HG03558 (cell line): ENCODE measurements around the gene FNDC5.
"Not testable (repeated sequence)": the region's sequence is repeated elsewhere in the genome, so short reads cannot be mapped to it uniquely, and the experiment has no call there.

Experiments used
- ATAC-seq: cut with Tn5 transposase; IDR thresholded peaks from one replicate; pipeline ENCODE4 v1.9.1; 2021; ENCODE audit warnings: moderate number of reproducible peaks; ENCODE audit not compliant: unreplicated experiment; ENCODE audit errors: extremely low read depth

Gene FNDC5

DNA sequence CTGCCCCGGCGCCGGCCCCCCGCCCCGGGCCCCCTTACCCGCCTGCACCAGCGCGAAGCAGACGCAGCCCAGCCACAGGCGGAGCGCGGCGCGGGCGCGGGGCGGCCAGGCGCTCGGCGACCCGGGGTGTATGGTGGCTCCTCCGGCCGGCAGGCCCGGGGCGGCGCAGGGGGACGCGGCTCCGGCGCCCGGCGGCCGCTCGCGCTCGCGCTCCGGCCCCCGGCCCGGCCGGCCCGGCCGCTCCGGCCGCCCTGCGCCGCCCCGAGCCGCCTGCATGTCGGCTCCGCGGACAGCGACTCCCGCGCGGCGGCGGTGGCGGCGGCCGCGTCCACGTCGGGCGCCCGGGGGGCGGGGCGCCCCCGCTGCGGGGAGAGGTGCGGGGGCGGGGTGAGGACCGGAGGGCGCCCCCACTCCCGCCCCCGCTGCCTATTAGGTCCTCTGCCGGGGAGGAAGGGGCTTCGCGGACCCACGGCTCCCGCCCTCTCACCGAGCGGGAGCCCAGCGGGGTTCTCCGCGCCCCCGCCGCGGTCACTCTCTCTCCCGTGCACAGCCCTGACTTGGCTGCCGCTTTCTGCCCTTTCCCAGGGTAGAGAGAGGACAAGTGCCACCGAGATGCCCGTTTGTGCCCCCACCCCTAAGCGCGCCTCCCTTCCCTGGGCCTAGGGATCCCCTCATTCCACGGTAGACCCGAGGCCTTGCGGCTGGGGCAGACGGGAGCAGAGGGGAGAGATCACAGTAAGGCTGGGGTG, at the start of gene FNDC5:
FNDC5 (minus strand) TSS at position 298 of the 749 bp plus-strand sequence.
- no peak for ATAC-seq

DNA sequence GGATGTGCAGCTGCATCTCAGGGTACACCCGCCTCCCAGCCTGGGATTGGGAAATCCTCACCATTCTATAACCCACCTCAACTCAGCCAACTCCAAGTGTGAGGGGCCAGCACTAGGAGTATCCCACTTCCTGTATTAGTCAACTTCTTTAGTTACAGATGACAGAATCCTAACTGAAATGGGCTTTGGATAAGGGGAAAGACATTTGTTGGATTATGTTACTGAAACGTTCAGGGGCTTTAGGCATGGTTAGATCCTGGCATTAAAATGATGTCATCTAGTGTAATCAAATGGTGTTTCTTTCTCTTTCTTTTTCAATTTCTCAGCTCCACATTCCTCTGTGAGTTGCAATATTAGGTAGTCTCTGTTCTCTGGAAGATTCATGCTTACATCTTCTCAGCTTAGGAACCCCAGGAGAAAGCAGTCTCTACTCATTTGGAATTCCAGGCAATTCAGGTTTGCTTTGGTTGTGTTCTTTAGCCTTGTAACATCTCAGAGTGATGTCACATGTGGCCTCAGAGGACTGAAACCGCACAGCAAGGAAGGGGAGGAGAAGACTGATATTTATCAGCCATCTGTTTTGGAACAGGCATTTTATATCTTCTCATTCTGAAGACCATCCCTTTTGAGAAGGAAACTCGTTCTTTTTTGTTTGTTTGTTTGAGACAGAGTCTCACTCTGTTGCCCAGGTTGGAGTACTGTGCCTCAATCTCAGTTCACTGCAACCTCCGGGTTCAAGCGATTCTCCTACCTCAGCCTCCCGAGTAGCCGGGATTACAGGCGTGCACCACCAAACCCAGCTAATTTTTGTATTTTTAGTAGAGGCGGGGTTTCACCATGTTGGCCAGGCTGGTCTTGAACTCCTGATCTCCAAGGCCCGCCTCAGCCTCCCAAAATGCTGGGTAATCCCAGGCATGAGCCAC, 49.4 kb upstream of the FNDC5 start:
- ATAC-seq = no peak

DNA sequence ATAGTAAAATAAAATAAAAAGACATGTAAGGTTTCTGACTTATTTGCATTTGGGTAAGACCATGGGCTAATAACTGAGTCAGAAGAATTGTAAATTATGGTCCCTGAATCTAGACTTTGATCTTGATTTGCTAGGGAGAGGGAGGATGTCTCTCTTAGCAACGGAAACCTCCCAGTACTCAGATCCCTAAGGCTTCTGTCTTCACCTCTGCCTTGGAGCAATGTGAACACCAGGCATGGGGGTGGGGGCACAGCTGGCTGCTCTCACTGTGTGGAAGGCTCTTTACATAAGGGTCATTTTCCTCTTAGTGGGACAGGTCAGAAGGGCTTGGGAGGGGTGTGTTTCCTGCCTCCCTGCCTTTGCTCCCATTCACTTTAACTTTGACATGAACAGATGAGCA, 47.5 kb upstream of the FNDC5 start:
- ATAC-seq = no peak

DNA sequence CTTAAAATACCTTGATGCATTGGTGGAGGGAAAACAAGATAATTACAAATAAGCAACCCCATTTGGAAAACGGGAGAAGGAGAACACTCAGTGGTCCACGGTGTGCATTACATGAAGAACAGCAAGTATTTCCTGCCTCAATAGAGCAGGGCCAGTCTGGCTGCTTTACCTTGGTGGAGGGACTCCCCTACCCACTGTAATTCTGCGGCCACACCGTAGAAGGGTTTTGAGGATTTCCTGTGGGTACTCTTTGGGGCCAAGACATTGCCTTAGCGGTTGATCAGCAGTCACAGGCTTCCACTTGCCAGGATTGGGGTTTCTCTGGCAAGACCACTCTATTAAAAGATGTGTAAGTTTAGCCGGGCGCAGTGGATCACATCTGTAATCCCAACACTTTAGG, 46.8 kb upstream of the FNDC5 start:
- ATAC-seq = no peak

DNA sequence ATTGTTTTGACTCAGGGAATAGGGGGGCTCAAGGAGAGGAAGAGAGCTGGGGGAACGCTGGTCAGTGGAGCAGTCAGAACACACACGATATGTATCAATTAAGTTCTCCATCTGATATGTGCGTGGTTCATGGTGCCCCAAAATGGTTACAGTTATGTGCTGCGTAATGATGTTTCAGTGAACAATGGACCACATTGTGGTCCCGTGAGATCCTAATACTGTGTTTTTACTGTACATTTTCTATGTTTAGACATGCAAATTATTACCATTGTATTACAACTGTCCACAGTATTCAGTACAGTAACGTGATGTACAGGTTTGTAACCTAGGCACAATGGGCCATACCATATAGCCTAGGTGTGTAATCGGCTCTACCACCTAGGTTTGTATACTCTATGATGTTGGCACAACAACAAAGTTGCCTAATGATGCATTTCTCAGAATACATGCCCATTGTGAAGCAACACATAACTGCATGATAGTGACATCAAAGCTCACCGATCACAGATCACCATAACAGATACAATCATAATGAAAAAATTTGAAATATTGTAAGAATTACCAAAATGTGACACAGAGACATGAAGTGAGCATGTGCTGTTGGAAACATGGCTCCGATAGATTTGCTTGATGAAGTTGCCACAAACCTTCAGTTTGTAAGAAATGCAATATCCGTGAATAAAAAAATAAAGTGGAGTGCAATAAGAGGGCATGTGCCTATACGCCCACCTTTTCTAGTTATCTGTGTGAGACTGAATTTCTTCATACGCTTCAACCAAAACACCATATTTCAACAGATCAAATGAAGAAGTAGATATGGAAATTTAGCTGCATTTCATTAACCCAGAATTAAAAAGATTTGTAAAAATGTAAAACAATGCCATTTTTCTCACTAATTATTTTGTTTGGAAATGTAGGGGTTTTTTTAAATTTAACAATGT, 45.3 kb upstream of the FNDC5 start:
- no peak for ATAC-seq

DNA sequence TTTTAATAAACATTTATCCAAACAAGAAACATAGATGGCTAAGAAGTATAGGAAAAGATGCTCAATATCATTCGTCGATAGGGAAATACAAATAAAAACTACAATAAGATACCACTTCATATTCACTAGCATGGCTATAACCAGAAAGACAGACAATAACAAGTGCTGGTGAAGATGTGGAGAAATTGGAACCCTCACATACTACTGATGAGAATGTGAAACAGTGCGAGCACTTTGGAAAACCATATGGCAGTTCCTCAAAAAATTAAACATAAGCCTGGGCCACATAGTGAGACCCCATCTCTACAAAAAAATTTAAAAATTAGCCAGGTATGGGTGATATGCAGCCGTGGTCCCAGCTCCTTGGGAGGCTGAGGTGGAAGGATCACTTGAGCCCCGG, 39.6 kb upstream of the FNDC5 start:
- ATAC-seq = no peak

DNA sequence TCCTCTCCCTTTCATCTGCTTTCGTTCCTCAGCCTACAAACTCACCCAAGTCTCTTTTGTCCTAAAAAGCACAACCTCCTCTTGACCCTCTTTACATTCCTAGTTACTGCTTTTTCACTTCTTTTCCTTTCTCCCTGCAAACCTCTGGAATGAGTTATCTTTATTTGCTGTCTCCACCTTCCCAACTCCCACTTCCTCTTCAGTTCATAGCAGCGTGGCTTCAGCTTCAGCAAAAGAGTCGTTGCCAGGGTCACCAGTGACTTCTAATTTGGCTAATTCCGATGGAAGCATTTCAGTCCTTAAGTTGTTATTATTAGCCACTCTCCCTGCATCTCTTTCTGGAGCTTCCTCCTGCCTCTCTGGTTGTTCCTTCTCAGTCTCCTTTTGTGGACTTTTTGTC, 36.7 kb upstream of the FNDC5 start:
- ATAC-seq = no peak

DNA sequence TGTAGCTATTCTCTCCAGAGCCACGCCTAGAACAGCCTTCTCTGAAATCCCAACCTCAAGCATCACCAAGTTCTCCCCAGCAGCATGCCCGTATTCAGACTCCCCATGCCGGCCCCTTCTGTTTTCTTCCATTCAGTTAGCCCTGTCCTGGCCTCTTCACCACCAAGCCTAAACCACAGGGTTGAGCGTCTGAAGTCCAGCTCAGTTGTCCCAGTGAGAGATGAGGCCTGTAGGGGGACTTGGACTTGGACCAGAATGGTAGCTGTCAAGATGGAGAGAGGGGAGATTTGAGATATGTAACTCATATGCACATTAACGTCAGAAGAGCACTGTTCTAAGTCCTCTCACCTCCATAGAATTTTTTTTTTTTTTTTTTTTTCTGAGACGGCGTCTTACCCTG, 35.9 kb upstream of the FNDC5 start:
- ATAC-seq = no peak

DNA sequence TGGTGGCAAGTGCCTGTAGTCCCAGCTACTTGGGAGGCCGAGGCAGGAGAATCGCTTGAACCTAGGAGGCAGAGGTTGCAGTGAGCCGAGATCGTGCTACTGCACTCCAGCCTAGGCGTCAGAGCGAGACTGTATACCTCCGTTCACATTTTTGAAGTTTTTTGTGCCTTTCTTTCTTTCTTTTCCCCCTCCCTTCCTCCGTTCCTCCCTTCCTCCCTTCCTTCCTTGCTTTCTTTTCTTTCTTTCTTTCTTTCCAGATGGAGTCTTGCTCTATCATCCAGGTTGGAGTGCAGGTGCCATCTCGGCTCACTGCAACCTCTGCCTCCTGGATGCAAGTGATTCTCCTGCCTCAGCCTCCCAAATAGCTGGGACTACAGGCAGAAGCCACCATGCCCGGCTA, 34.9 kb upstream of the FNDC5 start:
- not testable (repeated sequence) for ATAC-seq

DNA sequence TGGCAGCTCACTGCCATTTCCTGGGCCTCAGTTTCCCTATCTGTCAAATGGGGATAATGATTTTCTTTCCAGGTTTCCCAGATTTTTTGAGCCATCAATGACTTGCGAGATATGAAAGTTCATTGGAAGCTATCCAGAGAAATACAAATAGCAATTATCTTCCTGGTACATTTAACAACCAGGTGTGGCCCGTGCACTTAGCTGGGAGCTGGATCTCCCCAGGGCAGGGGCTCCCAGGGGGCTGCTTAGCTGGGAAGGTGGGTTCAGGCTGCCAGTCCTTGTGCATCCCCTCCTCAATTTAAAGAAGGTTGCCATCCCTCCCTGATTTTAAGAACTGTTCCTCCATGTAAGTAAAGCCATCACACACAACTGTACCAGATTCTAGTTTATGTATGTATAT, 34.1 kb upstream of the FNDC5 start:
- ATAC-seq = no peak

DNA sequence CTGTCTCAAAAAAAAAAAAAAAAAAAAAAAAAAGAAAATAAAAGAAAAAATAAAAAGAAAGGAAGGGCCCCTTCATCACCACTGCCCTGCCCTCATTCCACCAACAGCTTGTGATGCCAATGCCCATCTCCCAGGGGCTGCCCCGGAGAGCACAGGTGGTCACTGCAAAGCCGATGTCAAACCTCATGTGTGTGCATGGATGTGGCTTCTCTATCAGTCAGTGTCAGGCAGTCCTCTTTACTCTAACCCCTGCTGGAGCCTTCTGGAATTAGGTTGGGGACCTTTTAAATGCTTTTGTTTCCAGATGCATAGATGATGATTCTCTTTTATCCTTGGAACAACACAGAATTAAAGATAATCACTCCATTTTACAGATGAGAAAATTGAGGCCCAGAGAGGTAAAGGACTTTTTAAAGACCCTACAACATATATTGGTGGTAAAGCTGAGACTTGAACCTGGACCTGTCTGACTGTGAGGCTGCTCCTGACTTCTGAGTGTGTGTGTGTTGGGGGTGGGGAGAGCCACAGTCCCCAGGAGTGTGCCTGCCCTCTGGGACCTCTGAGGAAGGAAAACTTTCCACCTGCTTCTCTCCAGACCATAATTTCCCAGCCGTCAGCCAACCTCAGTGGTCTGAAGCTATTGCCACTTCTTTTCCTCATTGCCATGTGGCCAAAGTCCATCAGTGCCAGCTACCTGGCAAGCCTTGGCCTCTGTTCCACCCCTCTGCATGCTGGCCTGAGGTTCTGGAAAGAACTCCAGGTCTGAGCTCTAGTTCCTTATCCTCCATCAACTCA, 33.5 kb upstream of the FNDC5 start:
- ATAC-seq = no peak

DNA sequence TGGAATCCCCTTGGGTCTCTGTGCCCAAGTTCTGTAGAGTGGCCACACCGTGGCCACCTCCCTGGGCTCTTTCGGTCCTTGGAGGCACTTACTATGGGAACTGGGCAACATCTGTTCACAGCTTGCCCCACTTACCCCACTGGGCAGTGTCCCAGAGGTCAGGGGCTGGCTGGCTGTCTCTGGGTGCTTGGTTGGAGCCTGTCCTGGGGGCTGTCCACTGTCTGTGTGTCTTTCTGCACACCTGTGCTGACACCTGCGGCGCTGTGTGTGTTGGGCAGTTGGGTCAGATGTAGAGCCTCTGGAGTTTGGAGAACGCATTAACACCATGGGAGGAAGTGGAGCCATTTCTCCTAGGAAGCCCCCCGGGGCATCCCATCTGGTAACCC, 31.8 kb upstream of the FNDC5 start:
- no peak for ATAC-seq

DNA sequence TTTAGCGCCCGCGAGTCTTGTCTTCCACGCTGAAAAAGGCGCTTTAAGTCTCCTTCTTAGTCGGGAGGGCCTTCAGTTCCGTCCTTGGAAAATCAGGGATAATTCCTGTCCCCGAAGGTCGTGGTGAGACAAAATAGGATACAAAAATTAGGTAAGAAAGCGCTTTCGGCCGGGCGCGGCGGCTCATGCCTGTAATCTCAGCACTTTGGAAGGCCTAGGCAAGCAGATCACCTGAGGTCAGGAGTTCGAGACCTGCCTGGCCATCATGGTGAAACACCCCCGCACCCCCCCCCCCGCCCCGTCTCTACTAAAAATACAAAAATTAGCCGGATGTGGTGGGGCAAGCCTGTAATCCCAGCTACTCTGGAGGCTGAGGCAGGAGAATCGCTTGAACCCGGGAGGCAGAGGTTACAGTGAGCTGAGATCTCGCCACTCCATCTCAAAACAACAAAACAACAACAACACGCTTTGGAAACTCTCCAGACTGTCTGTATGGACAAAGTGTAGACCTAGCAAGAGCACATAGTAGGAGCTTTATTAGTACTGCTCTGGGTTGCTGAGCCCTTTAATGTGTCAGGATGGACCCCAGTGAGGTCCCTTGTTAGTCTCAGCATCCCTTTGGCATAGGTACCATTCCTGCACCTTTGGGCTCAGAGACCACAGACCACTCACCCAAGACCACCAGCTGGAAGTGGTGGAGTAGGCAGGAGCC, 31.3 kb upstream of the FNDC5 start:
- no peak for ATAC-seq

DNA sequence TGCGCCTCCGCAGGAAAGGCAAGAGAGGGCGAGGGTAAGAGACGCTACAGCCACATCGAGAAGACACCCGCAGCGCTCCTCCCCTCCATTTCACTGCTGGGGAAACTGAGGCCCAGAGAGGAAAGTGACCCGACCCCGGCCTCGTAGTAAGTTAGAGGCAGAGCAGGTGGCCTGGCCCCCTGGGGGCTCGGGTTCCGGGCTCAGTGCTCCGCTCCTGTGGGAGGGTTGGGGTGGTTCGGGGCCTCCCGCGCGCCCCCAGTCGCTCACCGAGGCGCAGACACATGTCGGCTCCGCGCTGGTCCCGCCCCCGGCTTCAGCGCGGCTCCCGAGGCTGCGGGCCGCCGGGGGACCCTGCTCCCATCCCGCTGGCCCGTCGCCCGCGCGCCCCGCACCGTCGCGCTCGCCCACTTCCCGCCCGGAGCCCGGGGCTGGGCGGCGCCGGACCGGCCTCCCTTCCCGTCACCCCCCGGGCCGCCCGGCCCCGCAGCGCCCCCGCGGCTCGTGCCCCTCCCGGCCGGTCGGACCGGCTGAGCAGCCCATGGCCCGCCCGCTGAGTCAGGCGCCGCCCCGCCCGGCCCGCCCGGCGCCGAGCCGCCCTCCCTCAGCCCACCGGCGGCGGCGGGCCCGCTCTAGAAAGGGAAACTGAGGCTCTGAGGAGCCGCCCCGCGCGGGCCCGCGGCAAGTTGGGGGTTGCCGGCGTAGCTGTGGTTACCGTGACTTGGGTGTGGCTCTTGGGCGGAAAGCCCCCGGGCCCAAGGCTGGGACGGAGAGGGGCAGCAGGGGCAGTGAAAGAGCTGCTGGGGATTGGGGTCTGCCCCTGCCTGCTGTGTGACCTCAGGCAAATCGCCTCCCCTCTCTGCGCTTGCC, 30.5 kb upstream of the FNDC5 start, which contains the start of gene TMEM54:
TMEM54 (minus strand) TSS at position 434 of the 867 bp plus-strand sequence; CDS start at position 283, 151 bp downstream.
- ATAC-seq = no peak

DNA sequence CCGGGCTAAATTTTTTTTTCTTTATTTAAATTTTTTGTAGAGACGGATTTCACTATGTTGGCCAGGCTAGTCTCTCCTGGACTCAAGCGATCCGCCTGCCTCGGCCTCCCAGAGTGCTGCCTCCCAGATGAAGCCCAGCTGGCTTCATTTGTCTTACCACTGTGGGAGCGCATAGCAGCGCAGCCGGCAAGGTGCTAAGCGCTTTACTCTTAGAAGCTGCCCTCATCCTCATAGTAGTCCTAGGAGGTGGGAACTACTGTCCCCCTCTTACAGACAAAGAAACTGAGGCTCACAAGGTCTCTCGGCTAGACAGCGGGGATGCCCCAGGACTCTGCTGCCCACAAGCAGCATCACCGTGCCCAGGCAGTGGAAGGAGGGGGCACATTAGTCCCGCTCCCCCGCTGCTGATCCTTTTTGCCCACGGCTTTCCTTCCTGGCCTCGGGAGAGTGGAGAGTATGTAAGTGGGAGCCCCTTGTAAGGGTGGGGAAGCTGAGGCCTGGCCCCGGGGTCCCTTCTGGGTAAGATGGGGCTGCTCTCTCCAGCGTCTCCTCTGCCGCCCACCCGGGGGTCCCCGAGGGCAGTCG, 29.8 kb upstream of the FNDC5 start:
- no peak for ATAC-seq

DNA sequence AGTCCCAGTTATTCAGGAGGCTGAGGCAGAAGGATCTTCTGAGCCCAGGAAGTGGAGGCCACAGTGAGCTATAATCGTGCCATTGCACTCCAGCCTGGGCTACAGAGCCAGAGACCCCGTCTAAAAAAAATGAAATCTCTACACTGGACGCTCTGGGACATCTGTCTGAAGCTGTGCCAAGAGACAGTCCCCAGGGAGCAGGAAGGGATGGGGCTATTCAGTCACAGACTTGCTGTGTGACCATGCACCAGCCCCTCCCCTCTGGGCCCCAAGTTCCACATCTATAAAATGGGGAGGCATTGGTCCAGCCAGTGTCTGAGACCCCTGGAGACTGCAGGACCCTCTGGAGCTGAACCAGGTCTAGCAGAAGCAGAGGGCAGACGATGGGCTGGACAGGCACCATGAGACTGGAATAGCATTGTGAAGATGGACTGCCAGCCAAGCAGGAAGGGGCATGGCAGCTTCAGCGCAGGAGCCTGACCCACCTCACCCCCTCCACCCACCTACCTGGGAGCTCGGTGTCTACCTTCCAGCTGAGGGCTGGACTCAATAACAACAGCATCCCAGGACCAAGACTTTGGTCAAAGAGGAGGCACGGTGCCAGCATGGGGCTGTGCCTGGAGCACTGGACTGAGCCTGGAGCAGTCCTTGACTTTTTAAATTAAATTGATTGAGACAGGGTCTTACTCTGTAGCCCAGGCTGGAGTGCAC, 29.0 kb upstream of the FNDC5 start:
- no peak for ATAC-seq

DNA sequence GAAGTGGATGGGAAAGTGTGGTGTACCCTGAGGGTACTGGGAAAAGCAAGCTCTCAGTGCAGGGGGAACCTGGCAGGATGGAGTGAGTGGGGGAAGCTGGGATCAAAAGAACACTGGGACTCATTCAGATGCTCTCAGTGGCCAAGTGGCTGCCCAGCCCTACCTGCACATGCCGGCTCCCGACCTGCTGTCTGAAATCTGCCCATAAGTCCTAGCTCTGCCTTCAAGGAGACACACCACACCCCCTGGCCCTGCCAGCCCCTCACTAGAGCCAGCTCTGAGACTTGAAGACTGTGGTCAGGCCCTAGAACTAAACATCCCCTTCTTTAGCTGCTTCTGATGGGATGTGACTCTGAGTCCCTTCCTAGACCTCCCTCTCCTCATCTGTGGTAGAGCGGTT, 28.2 kb upstream of the FNDC5 start:
- ATAC-seq = no peak
